H1 (cell line): ENCODE data around the gene GPX5. TPM values are rescaled to one million over a fixed set of nuclear protein-coding genes. Genes with fewer than 3 reads are reported as not detected.
A peak's percentile ranks its signal among the peaks of the same experiment; 100 is the strongest.

Experiments used
- ATF2 ChIP-seq: IDR thresholded peaks from 2 replicates; pipeline ENCODE4 v1.6.1; 2012; ENCODE audit warnings: low read length, inconsistent platforms
- BCL11A ChIP-seq, 2 experiments: IDR thresholded peaks; one replicate each; pipeline ENCODE4 v1.6.1; 2011; ENCODE audit warnings: low read depth in 2 of 2, low read length in 2 of 2, mild to moderate bottlenecking in 2 of 2
- CHD7 ChIP-seq: fragments of 300-600 bp; sonication (generic); IDR thresholded peaks from 2 replicates; pipeline ENCODE4 v1.7.1; 2012; ENCODE audit warnings: low read length, moderate library complexity, mild to moderate bottlenecking, inconsistent platforms; ENCODE audit not compliant: insufficient replicate concordance
- FOSL1 ChIP-seq: IDR thresholded peaks from 2 replicates; pipeline ENCODE4 v1.6.1; 2011; ENCODE audit warnings: mild to moderate bottlenecking, low read depth, low read length, moderate library complexity; ENCODE audit not compliant: insufficient read depth
- KDM4A ChIP-seq: IDR thresholded peaks from one replicate; pipeline ENCODE4 v1.7.1; 2012; ENCODE audit warnings: low read depth, mild to moderate bottlenecking, moderate library complexity, low read length, inconsistent platforms; ENCODE audit not compliant: severe bottlenecking
- SP2 ChIP-seq: IDR thresholded peaks from 2 replicates; pipeline ENCODE4 v1.6.1; 2012; ENCODE audit warnings: mild to moderate bottlenecking, low read length, inconsistent platforms
- TCF12 ChIP-seq: IDR thresholded peaks from 2 replicates; pipeline ENCODE4 v1.6.1; 2011; ENCODE audit warnings: low read depth, mild to moderate bottlenecking, low read length
- TEAD4 ChIP-seq: IDR thresholded peaks from 2 replicates; pipeline ENCODE4 v1.6.1; 2012; ENCODE audit warnings: low read depth, low read length, inconsistent platforms, mixed read lengths
- polyA plus RNA-seq, 7 experiments: library from polyadenylated mRNA; depleted of rRNA in 3 of 7; stranded (reverse) in 5 of 7; unstranded in 2 of 7; fragments of >200 nt in 5 of 7; fragments of 200-250 nt in 2 of 7; gene quantifications; 1 replicate in 5 of 7; 2 replicates in 1 of 7; 4 replicates in 1 of 7; pipeline versions ENCODE4 v1.2.1 to v1.2.3, GENCODE V29; 2011 to 2013; ENCODE audit warnings: missing spikeins in 2 of 7, mixed read lengths in 2 of 7
- total RNA-seq: library from RNA; stranded (reverse); fragmentation: NEBNext Ultra II Directional; extraction: Animal tissue kit (Norgen Biotek cat#: 25700); gene quantifications from 2 replicates; pipeline ENCODE4 v1.2.1, GENCODE V29; 2021

GPX5 gene
- total and polyA plus RNA-seq, 2 of the 8 experiments (the other 6 are each of a cell fraction or from before 2014, with no cell fraction given): 0.08 TPM; not detected in 1

- peak; percentile 14 for TF ChIP-seq CHD7
- TF ChIP-seq TCF12: 0 out of 2 replicates have a peak, but pooled peaks have one; percentile 37
- TF ChIP-seq BCL11A (IDR thresholded peaks at IDR 0.05; ENCODE audit: low read depth in 2 of 2, low read length in 2 of 2): no peak
- no peak for TF ChIP-seq SP2
- TF ChIP-seq TEAD4: no peak
- TF ChIP-seq FOSL1: no peak
- no peak; the same call in 1 of the 2 replicates for TF ChIP-seq ATF2
- TF ChIP-seq KDM4A: peak; percentile 48
Measured at GRCh38 chr6:28542440-28543296, 17.0 kb downstream of the GPX5 start (continued).
